ENCODE results near the gene TSC22D2. TPM values are rescaled to one million over a fixed set of nuclear protein-coding genes. Genes with fewer than 3 reads are reported as not detected.

Gene TSC22D2
- polyA plus RNA-seq, 1 donor from 2014 or later = 15.3 TPM

GRCh38 chr3:150450916-150451315 lies 42.8 kb downstream of the TSC22D2 start:
- Histone ChIP-seq H3K4me3 (ENCODE audit: low read length) (no peak overlapping the region), H4K20me1 (ENCODE audit: insufficient read depth) (no peaks in the 10 kb centered on the region), H3F3A (ENCODE audit: insufficient read depth, low read length, poor library complexity, severe bottlenecking) (no peaks in the 10 kb centered on the region), H3K36me3 (ENCODE audit: insufficient read depth, low read length) (no peaks in the 10 kb centered on the region), H3K27ac (ENCODE audit: low read length) (no peak overlapping the region), H3K4me2 (ENCODE audit: low read length) (no peak overlapping the region), H3K27me3 (ENCODE audit: insufficient read depth, low read depth, low read length) (no peaks in the 10 kb centered on the region), H2AFZ (ENCODE audit: low read depth, low read length) (no peak overlapping the region), H3K9me3 (ENCODE audit: low read length) (no peaks in the 10 kb centered on the region), H3K79me2 (replicated peaks; ENCODE audit: insufficient read depth, low read length) (peaks cover 13% of the 10 kb centered on the region), H3K9ac (ENCODE audit: low read length) (no peak overlapping the region), H3K9me2 (ENCODE audit: insufficient read depth, low read length) (no peaks in the 10 kb centered on the region)
- TF ChIP-seq SMC3 (conservative IDR thresholded peaks at IDR 0.05; ENCODE audit: poor library complexity) (no peak), POLR2AphosphoS5 (IDR thresholded peaks at IDR 0.05) (no peak), CTCF (IDR thresholded peaks at IDR 0.05; ENCODE audit: poor library complexity, severe bottlenecking) (no peak), RAD21 (conservative IDR thresholded peaks at IDR 0.05) (no peak), EZH2 (IDR thresholded peaks at IDR 0.05; ENCODE audit: borderline replicate concordance, insufficient read depth, low read length, poor library complexity, severe bottlenecking) (no peak)
- TF ChIP-seq, protein P1, sequence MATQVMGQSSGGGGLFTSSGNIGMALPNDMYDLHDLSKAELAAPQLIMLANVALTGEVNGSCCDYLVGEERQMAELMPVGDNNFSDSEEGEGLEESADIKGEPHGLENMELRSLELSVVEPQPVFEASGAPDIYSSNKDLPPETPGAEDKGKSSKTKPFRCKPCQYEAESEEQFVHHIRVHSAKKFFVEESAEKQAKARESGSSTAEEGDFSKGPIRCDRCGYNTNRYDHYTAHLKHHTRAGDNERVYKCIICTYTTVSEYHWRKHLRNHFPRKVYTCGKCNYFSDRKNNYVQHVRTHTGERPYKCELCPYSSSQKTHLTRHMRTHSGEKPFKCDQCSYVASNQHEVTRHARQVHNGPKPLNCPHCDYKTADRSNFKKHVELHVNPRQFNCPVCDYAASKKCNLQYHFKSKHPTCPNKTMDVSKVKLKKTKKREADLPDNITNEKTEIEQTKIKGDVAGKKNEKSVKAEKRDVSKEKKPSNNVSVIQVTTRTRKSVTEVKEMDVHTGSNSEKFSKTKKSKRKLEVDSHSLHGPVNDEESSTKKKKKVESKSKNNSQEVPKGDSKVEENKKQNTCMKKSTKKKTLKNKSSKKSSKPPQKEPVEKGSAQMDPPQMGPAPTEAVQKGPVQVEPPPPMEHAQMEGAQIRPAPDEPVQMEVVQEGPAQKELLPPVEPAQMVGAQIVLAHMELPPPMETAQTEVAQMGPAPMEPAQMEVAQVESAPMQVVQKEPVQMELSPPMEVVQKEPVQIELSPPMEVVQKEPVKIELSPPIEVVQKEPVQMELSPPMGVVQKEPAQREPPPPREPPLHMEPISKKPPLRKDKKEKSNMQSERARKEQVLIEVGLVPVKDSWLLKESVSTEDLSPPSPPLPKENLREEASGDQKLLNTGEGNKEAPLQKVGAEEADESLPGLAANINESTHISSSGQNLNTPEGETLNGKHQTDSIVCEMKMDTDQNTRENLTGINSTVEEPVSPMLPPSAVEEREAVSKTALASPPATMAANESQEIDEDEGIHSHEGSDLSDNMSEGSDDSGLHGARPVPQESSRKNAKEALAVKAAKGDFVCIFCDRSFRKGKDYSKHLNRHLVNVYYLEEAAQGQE (IDR thresholded peaks at IDR 0.05; ENCODE audit: borderline replicate concordance) = no peak

- TF ChIP-seq CTCF (IDR thresholded peaks at IDR 0.05; ENCODE audit: poor library complexity, severe bottlenecking) (no peak), TAF1 (IDR thresholded peaks at IDR 0.05; ENCODE audit: low read depth) (no peak), RAD21 (conservative IDR thresholded peaks at IDR 0.05) (no peak), SMC3 (conservative IDR thresholded peaks at IDR 0.05; ENCODE audit: poor library complexity) (no peak), POLR2AphosphoS5 (IDR thresholded peaks at IDR 0.05) (no peak), MXI1 (conservative IDR thresholded peaks at IDR 0.05; ENCODE audit: poor library complexity, severe bottlenecking) (no peak), EZH2 (IDR thresholded peaks at IDR 0.05; ENCODE audit: borderline replicate concordance, insufficient read depth, low read length, poor library complexity, severe bottlenecking) (no peak), EP300 (conservative IDR thresholded peaks at IDR 0.05; ENCODE audit: poor library complexity, severe bottlenecking) (no peak)
- Histone ChIP-seq H4K20me1 (ENCODE audit: insufficient read depth) (no peaks in the 10 kb centered on the region), H3K27ac (ENCODE audit: low read length) (no peak overlapping the region), H3K9me3 (ENCODE audit: low read length) (no peaks in the 10 kb centered on the region), H3K27me3 (ENCODE audit: insufficient read depth, low read depth, low read length) (no peaks in the 10 kb centered on the region), H3K4me3 (ENCODE audit: low read length) (no peak overlapping the region), H3F3A (ENCODE audit: insufficient read depth, low read length, poor library complexity, severe bottlenecking) (no peaks in the 10 kb centered on the region), H3K9me2 (ENCODE audit: insufficient read depth, low read length) (no peaks in the 10 kb centered on the region), H3K36me3 (ENCODE audit: insufficient read depth, low read length) (no peaks in the 10 kb centered on the region), H2AFZ (ENCODE audit: low read depth, low read length) (no peak overlapping the region), H3K79me2 (replicated peaks; ENCODE audit: insufficient read depth, low read length) (peaks cover 13% of the 10 kb centered on the region), H3K9ac (ENCODE audit: low read length) (no peak overlapping the region), H3K4me2 (ENCODE audit: low read length) (no peak overlapping the region)
Observed at GRCh38 chr3:150451329-150452048, 43.4 kb downstream of the TSC22D2 start.
